KBM-7 (cell line): ENCODE measurements around the gene AFF3.
"Not testable (repeated sequence)": the region's sequence is repeated elsewhere in the genome, so short reads cannot be mapped to it uniquely, and the experiment has no call there.

ENCODE experiments used
- DNase-seq: peaks from one replicate; pipeline ENCODE4 v3.0.0-alpha.2; 2015
- in situ Hi-C: fragments of 300-500 bp; cut with MboI; formaldehyde crosslinking; loops from 2 replicates; pipeline ENCODE4 v1.14.3; 2020; ENCODE audit warnings: low sequenced_read_pairs, low pct_unique_long_range_greater_than_20kb, mixed read lengths

Gene AFF3

DNA sequence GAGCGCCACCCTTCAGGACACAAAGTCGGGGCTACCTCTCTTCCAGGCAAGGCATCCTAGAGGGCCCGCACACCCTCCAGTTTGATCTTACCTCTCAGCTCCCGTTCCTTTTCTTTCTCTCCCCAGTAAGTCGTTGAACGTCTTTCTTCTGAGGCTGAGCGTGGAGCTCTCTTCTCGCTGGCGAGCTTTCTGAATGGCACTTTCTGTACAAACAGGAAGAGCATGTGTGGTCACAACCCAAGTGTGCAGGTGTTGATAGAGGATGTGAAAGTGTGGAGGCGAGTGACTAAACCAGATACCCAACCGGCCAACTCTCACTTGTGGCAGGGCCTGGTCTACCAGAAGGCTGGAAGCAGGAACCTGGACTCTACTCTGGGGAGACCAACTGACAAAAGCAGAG lies at the start of gene AFF3:
Gene AFF3 (minus strand): TSS at position 198 of the 400 bp plus-strand sequence. CDS start 38,136 bp downstream, outside the sequence.
- in situ Hi-C loops: no loop called here

GRCh38 chr2:100189387-100189786 lies 47.0 kb upstream of the AFF3 start:
- in situ Hi-C loops: no loop called here
- DNase-seq: no peak

More for the DNA sequence above, at the start of gene AFF3:
- DNase-seq: no peak

- in situ Hi-C loops: no loop called here
- no peak for DNase-seq
Observed at GRCh38 chr2:100188326-100188725, 45.9 kb upstream of the AFF3 start.

DNA sequence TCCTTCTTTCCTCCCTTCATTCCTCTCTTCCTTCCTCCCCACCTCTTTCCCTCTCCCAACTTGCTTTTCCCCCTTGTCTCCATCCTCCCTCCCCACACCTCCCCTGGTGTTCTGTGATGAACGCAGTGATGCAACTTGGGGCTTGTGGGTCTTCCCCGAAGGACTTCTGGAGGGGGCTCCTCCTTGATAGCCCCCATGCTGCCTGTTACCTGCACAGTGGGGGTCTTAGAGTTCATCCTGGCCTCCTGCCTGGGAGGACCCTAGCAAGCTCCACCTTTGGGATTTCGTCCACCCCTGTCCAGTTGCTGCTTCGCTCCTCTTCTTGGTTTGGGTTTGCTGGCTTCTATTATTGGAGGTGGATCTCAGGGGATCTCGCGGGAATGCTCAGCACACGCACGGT lies 43.7 kb upstream of the AFF3 start:
- in situ Hi-C loops: no loop called here
- no peak for DNase-seq

DNA sequence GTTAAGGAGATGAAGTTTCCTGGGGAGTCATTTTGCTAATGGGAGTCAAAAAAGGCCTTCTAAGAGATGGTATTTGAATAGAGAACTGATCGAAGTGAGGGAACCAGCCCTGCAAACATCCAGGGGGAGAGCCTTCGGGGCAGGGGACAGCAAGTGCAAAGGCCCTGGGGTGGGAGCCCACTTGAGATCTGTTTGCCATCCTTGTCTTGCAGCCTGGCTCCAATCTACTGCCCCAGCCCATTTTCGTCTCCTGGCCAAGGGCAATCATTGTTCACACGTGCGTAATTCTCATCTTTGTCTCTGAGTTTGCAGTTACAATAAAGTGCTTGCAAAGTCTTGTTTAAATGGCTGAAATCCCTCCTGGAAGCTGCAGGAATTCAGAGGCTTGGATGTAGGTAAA lies 43.1 kb upstream of the AFF3 start:
- in situ Hi-C loops: no loop called here

GRCh38 chr2:100185105-100185504 lies 42.7 kb upstream of the AFF3 start:
- in situ Hi-C loops: no loop called here
- DNase-seq: no peak

More for the DNA sequence above, 43.1 kb upstream of the AFF3 start:
- no peak for DNase-seq

DNA sequence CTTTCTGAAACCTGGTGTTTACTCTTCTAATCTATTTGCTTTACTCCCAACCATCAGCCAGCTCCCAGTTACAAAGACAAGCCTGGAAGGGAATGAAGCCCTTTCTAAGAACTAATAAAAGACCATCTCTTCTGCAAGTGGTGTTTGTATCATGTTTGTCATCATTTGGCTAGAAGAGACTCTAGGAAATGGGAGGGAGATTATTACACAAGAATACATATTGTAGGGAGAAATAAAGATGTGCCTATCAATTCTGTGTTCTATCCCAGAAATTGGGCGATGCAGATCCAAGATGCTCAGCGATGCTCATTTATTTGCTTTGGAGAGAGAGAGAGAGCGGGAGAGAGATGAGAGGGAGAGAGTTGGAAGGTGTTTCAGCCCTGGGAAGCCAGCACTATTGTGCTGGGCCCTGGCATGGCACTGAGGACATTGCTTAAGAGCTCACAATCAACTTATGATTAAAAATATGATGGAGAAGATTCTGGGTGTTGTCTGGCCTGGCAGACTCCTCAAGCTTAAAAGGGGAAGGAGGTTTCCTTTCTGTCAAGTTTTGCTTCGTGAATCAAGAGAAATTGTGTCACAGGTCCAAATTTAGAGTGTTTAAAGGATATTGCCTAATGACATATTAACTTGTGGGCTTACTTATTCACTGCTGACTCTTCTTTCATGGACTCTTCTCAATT lies 41.8 kb upstream of the AFF3 start:
- no peak for DNase-seq
- in situ Hi-C loops: no loop called here

DNA sequence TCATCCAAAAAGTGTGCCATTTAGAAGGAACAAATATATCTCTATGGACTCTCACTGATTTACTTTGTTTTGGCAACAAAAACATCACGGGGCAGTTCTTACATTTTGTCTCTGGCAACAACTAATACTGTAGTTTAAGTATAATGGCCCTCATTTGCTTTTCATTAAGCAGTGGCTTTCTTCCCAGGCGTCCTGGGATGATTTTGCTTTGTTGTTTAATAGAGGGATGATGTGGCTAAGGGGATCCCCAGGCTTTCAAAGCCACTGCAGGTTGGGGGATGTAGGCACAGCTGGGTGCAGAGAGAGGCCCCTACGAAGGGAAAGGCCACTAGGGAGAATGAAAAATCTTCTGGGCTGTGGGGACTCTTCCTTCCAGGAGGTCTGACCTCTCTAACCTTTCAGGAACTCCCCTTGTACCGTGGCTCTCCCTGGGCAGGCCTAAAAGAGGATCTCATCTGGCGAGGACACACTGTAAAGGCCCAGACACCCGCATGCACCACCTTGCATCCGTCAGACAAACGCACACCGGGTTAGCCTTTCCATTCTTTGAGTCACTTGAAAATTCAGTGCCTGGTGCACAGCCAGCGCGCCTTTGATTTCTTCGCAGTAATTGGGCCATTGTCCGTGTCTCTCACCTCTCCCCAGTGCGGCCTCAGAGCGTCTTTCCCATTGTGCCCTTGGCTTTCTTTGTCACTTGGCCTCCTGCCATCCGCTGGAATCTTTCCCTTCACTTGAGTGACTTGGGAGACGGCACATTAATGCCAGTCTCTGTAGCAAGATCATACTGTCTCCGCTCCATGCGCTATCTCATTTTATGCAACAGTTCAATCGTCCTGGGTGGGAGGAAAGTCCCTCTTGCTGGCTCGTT lies 40.3 kb upstream of the AFF3 start:
- in situ Hi-C loops: no loop called here
- no peak for DNase-seq

- in situ Hi-C loops: no loop called here
- no peak for DNase-seq
Observed at GRCh38 chr2:100180503-100180902, 38.1 kb upstream of the AFF3 start.

GRCh38 chr2:100179806-100180205 lies 37.4 kb upstream of the AFF3 start:
- DNase-seq: no peak
- in situ Hi-C loops: no loop called here

DNA sequence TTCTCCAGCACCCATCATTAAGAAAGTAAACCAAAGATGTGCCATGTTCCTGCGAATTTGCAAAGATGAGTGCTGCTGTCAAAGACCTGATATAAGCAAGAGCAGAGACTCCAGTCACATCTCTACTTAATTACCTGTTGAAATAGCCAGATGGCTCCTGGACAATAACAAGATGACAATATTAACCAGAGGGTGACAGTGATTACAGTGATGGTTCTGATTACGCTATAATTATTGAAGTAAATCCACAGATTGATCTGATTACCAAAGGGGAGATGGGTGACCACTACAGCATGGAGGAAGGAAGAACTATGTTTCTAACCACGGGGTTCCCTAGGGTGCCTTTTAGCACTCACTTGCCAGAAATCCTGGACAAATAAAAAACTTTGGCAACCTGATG lies 36.5 kb upstream of the AFF3 start:
- no peak for DNase-seq
- in situ Hi-C loops: no loop called here

GRCh38 chr2:100178085-100178788 lies 35.8 kb upstream of the AFF3 start:
- peak; percentile 65 for DNase-seq
- in situ Hi-C loops: no loop called here

DNA sequence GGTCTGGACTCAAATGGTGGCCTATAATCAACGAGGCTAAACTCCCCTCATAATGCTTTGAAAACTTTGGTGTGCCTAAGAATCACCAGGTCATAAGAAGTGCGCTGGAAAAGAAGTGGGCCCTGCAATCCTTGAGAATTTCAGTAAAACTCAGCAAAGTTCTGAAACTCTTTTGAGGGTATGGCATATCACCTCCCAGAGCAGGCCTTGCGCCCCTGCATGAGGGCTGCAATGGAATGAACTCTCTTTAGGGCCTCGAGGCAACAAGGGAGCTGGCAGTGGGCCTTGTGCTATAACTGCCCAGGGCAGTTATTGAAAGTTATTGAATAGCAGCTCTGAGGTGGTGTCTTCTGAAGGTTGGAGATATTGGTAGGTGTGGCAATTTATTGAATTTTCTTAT lies 34.5 kb upstream of the AFF3 start:
- DNase-seq: no peak
- in situ Hi-C loops: no loop called here

DNA sequence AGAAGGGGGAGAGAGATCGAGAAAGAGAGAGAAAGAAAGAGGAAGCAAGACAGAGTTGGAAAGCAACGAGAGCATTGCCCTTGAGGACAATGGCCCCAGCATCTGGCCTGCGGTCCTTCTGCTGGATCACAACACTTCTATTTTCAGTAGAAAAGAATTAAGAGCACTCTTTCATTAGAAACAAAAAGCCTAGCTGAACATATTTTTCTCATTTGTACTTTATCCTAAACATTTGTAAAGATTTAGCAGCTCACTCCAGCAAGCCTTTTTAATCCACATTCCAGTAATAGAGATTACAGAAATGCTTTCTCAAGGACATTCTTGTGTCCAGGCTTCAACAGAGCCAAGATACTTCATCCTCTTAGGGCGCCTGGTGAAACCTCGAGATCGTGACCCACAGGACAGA lies 31.6 kb upstream of the AFF3 start:
- DNase-seq: no peak
- in situ Hi-C loops: no loop called here

DNA sequence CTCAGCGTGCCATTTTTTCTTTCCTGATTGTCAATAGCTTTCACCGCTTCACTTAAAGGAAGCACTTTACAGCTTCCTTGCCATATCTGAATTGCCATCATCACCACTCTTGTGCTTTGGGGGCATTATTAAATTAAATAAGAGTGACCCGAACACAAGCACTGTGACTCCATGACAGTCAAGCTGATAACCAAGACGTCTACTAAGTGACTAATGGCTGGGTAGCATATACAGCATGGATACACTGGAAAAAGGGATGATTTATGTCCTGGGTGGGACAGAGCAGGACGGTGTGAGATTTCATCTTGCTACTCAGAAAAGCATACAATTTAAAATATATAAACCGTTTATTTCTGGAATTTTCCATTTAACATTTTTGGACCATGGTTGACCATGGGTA lies 24.3 kb upstream of the AFF3 start:
- in situ Hi-C loops: no loop called here
- DNase-seq: no peak

DNA sequence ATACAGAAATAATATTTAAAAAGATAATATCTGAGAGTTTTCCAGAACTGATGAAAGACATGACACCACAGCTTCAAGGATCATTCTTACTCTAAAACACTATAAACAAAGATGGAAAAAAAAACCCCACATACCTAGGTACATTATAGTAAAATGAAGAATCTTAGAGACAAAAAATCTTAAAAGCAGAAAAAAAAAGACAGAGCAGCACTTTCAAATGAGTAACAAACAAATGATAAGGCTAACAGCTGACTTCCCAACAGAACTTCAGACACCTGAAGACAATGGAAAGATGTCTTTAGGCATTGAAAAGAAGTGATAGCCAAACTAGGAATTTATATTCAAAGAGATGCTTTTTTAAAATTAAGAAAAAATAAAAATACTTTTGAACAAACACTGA lies 21.2 kb upstream of the AFF3 start:
- no peak for DNase-seq
- in situ Hi-C loops: no loop called here

DNA sequence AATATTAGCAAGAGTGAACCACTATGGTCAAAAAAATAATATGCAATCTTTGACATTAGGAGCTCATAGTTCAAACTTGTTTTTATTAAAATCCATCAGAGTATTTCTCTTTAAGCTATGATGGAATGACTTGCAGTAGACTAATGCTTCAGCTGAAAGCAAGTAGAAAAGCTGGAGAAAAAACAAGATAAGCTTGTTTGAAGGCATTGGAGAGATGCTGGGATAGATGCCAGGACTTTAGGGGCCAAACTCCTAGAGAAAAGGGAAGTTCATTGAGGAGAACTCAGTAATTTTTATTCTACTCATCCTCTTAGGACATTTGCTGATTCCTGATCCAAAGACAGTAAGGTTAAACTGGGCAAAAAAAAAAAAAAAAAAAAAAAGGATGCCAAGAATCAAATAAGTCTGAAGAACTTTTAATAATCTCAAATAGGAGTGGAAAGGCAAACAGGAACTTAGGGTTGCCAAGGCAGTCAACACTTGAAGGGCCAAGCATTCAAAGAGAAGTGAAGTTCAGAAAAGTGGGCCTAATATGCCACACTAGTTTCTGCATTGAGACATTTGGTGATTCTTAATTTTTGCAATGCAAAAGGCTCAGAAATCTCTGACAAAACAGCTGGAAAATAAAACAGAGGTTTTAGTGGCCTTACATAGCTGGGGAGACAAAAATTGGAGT lies 19.7 kb upstream of the AFF3 start:
- in situ Hi-C loops: no loop called here
- no peak for DNase-seq

DNA sequence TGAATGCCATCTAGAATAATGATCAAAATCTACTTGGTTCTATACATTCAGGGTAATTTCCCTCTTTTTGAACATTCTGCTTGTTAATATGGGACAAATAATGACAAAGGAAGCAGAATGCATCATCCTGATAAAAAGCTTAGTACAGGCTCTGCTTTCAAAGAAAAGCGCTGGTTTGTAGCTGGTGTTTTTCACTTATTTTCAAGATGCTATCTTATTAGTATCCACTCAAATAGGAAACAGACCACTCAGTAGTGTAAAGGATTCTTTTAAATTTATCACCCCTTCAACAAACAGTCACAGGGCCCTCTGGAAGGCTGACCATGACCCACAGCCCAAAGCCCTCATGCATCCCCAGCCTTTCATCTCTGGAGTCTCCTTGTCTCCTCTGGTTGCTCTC lies 18.0 kb upstream of the AFF3 start:
- no peak for DNase-seq
- in situ Hi-C loops: no loop called here

GRCh38 chr2:100151832-100152231 lies 9.4 kb upstream of the AFF3 start:
- in situ Hi-C loops, DNase-seq: not testable (repeated sequence)
